Chondrocyte (in vitro differentiated cells): ENCODE measurements around the gene CABP2. TPM values are rescaled to one million over a fixed set of nuclear protein-coding genes. Genes with fewer than 3 reads are reported as not detected.

Experiments
- DNase-seq: peaks from one replicate; pipeline ENCODE4 v3.0.0; 2021; ENCODE audit warnings: mixed read lengths, low spot score
- H3K27ac Mint-ChIP-seq: one replicate; pipeline ENCODE4 v1.8.0; 2021; ENCODE audit warnings: mild to moderate bottlenecking, moderate library complexity, mixed read lengths; ENCODE audit not compliant: unreplicated experiment
- H3K27me3 Mint-ChIP-seq: 2 replicates; pipeline ENCODE4 v1.8.0; 2021; ENCODE audit warnings: low read depth, mixed read lengths
- H3K36me3 Mint-ChIP-seq: 2 replicates; pipeline ENCODE4 v1.8.0; 2021; ENCODE audit warnings: low read depth, mixed read lengths
- H3K4me1 Mint-ChIP-seq: 2 replicates; pipeline ENCODE4 v1.8.0; 2021; ENCODE audit warnings: low read depth, mild to moderate bottlenecking, mixed read lengths
- H3K4me3 Mint-ChIP-seq: one replicate; pipeline ENCODE4 v1.8.0; 2021; ENCODE audit warnings: mild to moderate bottlenecking, moderate library complexity, mixed read lengths; ENCODE audit not compliant: unreplicated experiment
- H3K9me3 Mint-ChIP-seq: 2 replicates; pipeline ENCODE4 v1.8.0; 2021; ENCODE audit warnings: low read depth, mixed read lengths
- total RNA-seq: library from RNA; stranded (reverse); gene quantifications from 3 replicates; pipeline ENCODE4 v1.2.1, GENCODE V29; 2021
- TF ChIP-seq, protein P1 (sequence below): fragments of 200-600 bp; sonication (generic); IDR thresholded peaks from 2 replicates; pipeline ENCODE4 v1.5.0; 2021; ENCODE audit warnings: antibody characterized with exemption, mild to moderate bottlenecking, moderate library complexity

CABP2 gene
- total RNA-seq, 1 donor from 2014 or later: not detected

- DNase-seq: no peak
- peaks cover 6% of the 10 kb centered on the region for H3K27me3 Mint-ChIP-seq
- H3K4me1 Mint-ChIP-seq: no peaks in the 10 kb centered on the region
- H3K4me3 Mint-ChIP-seq: no peak overlapping the region
- no peaks in the 10 kb centered on the region for H3K36me3 Mint-ChIP-seq
- H3K27ac Mint-ChIP-seq: no peak overlapping the region
- TF ChIP-seq, protein P1, sequence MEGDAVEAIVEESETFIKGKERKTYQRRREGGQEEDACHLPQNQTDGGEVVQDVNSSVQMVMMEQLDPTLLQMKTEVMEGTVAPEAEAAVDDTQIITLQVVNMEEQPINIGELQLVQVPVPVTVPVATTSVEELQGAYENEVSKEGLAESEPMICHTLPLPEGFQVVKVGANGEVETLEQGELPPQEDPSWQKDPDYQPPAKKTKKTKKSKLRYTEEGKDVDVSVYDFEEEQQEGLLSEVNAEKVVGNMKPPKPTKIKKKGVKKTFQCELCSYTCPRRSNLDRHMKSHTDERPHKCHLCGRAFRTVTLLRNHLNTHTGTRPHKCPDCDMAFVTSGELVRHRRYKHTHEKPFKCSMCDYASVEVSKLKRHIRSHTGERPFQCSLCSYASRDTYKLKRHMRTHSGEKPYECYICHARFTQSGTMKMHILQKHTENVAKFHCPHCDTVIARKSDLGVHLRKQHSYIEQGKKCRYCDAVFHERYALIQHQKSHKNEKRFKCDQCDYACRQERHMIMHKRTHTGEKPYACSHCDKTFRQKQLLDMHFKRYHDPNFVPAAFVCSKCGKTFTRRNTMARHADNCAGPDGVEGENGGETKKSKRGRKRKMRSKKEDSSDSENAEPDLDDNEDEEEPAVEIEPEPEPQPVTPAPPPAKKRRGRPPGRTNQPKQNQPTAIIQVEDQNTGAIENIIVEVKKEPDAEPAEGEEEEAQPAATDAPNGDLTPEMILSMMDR: no peak
- H3K9me3 Mint-ChIP-seq: no peaks in the 10 kb centered on the region
Measured at GRCh38 chr11:67521924-67522323, 1.3 kb downstream of the CABP2 start.

GRCh38 chr11:67520856-67521824, 2.1 kb downstream of the CABP2 start:
- Mint-ChIP-seq H3K36me3 (no peaks in the 10 kb centered on the region), H3K27me3 (peaks cover 6% of the 10 kb centered on the region), H3K4me1 (no peaks in the 10 kb centered on the region), H3K4me3 (no peak overlapping the region), H3K9me3 (no peaks in the 10 kb centered on the region), H3K27ac (no peak overlapping the region)
- TF ChIP-seq, protein P1: no peak
- no peak for DNase-seq

DNA sequence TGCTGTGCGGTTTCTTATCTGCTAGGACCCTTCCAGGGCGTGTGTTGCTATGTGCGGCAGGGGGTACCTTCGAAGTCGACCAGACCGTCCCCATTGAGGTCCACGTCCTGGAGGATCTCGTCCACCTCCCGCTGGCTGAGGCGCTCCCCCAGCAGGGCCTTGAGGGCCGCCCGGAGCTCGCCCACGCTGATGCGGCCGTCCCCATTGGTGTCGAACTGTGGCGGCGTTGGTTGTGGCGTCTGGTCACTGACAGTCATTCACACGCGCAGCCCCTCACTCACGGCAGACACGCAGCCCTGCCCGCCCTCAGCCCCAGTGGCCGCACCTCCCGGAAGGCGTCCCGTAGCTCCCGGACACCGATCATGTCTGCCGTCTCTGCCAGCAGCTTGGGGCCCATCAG, 3.5 kb downstream of the CABP2 start:
- no peaks in the 10 kb centered on the region for H3K9me3 Mint-ChIP-seq
- H3K4me3 Mint-ChIP-seq: no peak overlapping the region
- H3K4me1 Mint-ChIP-seq: no peaks in the 10 kb centered on the region
- DNase-seq: peak; percentile 90
- TF ChIP-seq, protein P1: no peak
- peaks cover 5% of the 10 kb centered on the region for H3K27me3 Mint-ChIP-seq
- no peak overlapping the region for H3K27ac Mint-ChIP-seq
- H3K36me3 Mint-ChIP-seq: no peaks in the 10 kb centered on the region

- H3K27ac Mint-ChIP-seq: no peak overlapping the region
- no peak for DNase-seq
- H3K36me3 Mint-ChIP-seq: no peaks in the 10 kb centered on the region
- H3K27me3 Mint-ChIP-seq: peaks cover 4% of the 10 kb centered on the region
- no peaks in the 10 kb centered on the region for H3K4me1 Mint-ChIP-seq
- no peaks in the 10 kb centered on the region for H3K9me3 Mint-ChIP-seq
- TF ChIP-seq, protein P1: no peak
- no peak overlapping the region for H3K4me3 Mint-ChIP-seq
Measured at GRCh38 chr11:67517784-67518552, 5.3 kb downstream of the CABP2 start.

GRCh38 chr11:67516806-67517205, 6.4 kb downstream of the CABP2 start:
- no peak overlapping the region for H3K4me3 Mint-ChIP-seq

More at GRCh38 chr11:67516806-67517205, 6.4 kb downstream of the CABP2 start:
- no peak for DNase-seq
- no peaks in the 10 kb centered on the region for H3K9me3 Mint-ChIP-seq
- no peak overlapping the region for H3K27ac Mint-ChIP-seq
- no peaks in the 10 kb centered on the region for H3K4me1 Mint-ChIP-seq
- TF ChIP-seq, protein P1: no peak
- no peaks in the 10 kb centered on the region for H3K36me3 Mint-ChIP-seq
- H3K27me3 Mint-ChIP-seq: peaks cover 4% of the 10 kb centered on the region
